Measurements from ENCODE around the gene DTD1.
"Not testable (repeated sequence)": the region's sequence is repeated elsewhere in the genome, so short reads cannot be mapped to it uniquely, and the experiment has no call there.

The DTD1 gene

GRCh38 chr20:18742841-18743240 lies 155.0 kb downstream of the DTD1 start:
- DNase-seq (ENCODE audit: low spot score) = no peak

- no peak for DNase-seq (ENCODE audit: low spot score)
Measured at GRCh38 chr20:18743665-18744440, 156.0 kb downstream of the DTD1 start.

- DNase-seq (ENCODE audit: low spot score) = no peak
Measured at GRCh38 chr20:18747090-18747489, 159.2 kb downstream of the DTD1 start.

GRCh38 chr20:18748987-18749386 lies 161.1 kb downstream of the DTD1 start:
- DNase-seq (ENCODE audit: low spot score) = no peak

GRCh38 chr20:18749528-18749927 lies 161.7 kb downstream of the DTD1 start:
- no peak for DNase-seq (ENCODE audit: low spot score)

- DNase-seq (ENCODE audit: low spot score) = no peak
Measured at GRCh38 chr20:18750735-18751134, 162.9 kb downstream of the DTD1 start.

- no peak for DNase-seq (ENCODE audit: low spot score)
Measured at GRCh38 chr20:18754030-18754652, 166.3 kb downstream of the DTD1 start.

- DNase-seq (ENCODE audit: low spot score) = no peak
Measured at GRCh38 chr20:18754653-18755045, 166.8 kb downstream of the DTD1 start.

GRCh38 chr20:18760852-18761251 lies 173.0 kb downstream of the DTD1 start:
- DNase-seq (ENCODE audit: low spot score) = not testable (repeated sequence)

GRCh38 chr20:18767676-18768075 lies 179.8 kb downstream of the DTD1 start:
- no peak for DNase-seq (ENCODE audit: low spot score)

GRCh38 chr20:18773566-18773965 lies 185.7 kb downstream of the DTD1 start:
- no peak for DNase-seq (ENCODE audit: low spot score)

GRCh38 chr20:18774207-18774606 lies 186.4 kb downstream of the DTD1 start:
- DNase-seq (ENCODE audit: low spot score) = no peak

- DNase-seq (ENCODE audit: low spot score) = no peak
Measured at GRCh38 chr20:18775633-18776032, 187.8 kb downstream of the DTD1 start.

GRCh38 chr20:18778690-18779392 lies 191.0 kb downstream of the DTD1 start:
- no peak for DNase-seq (ENCODE audit: low spot score)

- DNase-seq (ENCODE audit: low spot score) = no peak
Measured at GRCh38 chr20:18780385-18781130, 192.7 kb downstream of the DTD1 start.

- DNase-seq (ENCODE audit: low spot score) = no peak
Measured at GRCh38 chr20:18781509-18781908, 193.7 kb downstream of the DTD1 start.

- peak; percentile 74 for DNase-seq (ENCODE audit: low spot score)
Measured at GRCh38 chr20:18783385-18783959, 195.6 kb downstream of the DTD1 start.

- not testable (repeated sequence) for DNase-seq (ENCODE audit: low spot score)
Measured at GRCh38 chr20:18787046-18787445, 199.2 kb downstream of the DTD1 start.

GRCh38 chr20:18788021-18788420 lies 200.2 kb downstream of the DTD1 start:
- DNase-seq (ENCODE audit: low spot score) = no peak

- no peak for DNase-seq (ENCODE audit: low spot score)
Measured at GRCh38 chr20:18790787-18791186, 202.9 kb downstream of the DTD1 start.

- DNase-seq (ENCODE audit: low spot score) = peak; percentile 91
Measured at GRCh38 chr20:18793625-18794427, 206.0 kb downstream of the DTD1 start.

Data from COLO829 (cell line).